ENCODE measurements around the gene ZKSCAN7.

- TF ChIP-seq EZH2phosphoT487 (conservative IDR thresholded peaks at IDR 0.05; ENCODE audit: low read length) (no peak), CTCF (IDR thresholded peaks at IDR 0.05; ENCODE audit: insufficient read depth, low read length, poor library complexity, severe bottlenecking) (no peak)
Observed at GRCh38 chr3:44571024-44571423, 16.0 kb downstream of the ZKSCAN7 start.
